Inflammatory macrophage (primary cell): Measurements from ENCODE around the gene FBXW10B.
"Not testable (repeated sequence)": the region's sequence is repeated elsewhere in the genome, so short reads cannot be mapped to it uniquely, and the experiment has no call there.

Experiments used
- DNase-seq, 2 donors: peaks; one replicate each; pipeline ENCODE4 v3.0.0-alpha.2; 2020 to 2022
- total RNA-seq, 18 experiments: gene quantifications; one replicate each; lab custom pipeline; 2026; ENCODE audit warnings: mixed read lengths in 6 of 18, inconsistent platforms in 2 of 18; lab: John Stamatoyannopoulos, UW

FBXW10B gene
- total RNA-seq = 0 to 0.24 (median 0.05) reads per million in 18 experiments

GRCh38 chr17:15619331-15620058, at the start of gene FBXW10B:
Gene FBXW10B (minus strand): TSS chr17:15619704. CDS start chr17:15619512, 192 bp downstream.
- DNase-seq = not testable (repeated sequence)

GRCh38 chr17:15663691-15664090, 44.2 kb upstream of the FBXW10B start:
- no peak for DNase-seq

GRCh38 chr17:15663176-15663575, 43.7 kb upstream of the FBXW10B start:
- DNase-seq = no peak

- DNase-seq = no peak
These were observed 43.2 kb upstream of the FBXW10B start for GRCh38 chr17:15662681-15663080.

GRCh38 chr17:15660077-15660476, 40.6 kb upstream of the FBXW10B start:
- DNase-seq = no peak

- DNase-seq = no peak
These were observed 40.2 kb upstream of the FBXW10B start for GRCh38 chr17:15659663-15660062.

GRCh38 chr17:15659236-15659635, 39.7 kb upstream of the FBXW10B start:
- DNase-seq = no peak

GRCh38 chr17:15658296-15658695, 38.8 kb upstream of the FBXW10B start:
- DNase-seq = no peak

- DNase-seq = no peak
These were observed 38.4 kb upstream of the FBXW10B start for GRCh38 chr17:15657868-15658267.

GRCh38 chr17:15654886-15655561, 35.5 kb upstream of the FBXW10B start:
- no peak for DNase-seq

- DNase-seq = not testable (repeated sequence)
These were observed 34.9 kb upstream of the FBXW10B start for GRCh38 chr17:15654401-15654800.

GRCh38 chr17:15652960-15653359, 33.5 kb upstream of the FBXW10B start:
- no peak for DNase-seq

GRCh38 chr17:15651583-15652110, 32.1 kb upstream of the FBXW10B start:
- DNase-seq = peak; percentile 97 to 98

GRCh38 chr17:15650741-15651582, 31.5 kb upstream of the FBXW10B start:
- no peak for DNase-seq

GRCh38 chr17:15649861-15650421, 30.4 kb upstream of the FBXW10B start:
- DNase-seq = no peak

- DNase-seq = no peak
These were observed 28.9 kb upstream of the FBXW10B start for GRCh38 chr17:15648386-15648785.

- not testable (repeated sequence) for DNase-seq
These were observed 26.4 kb upstream of the FBXW10B start for GRCh38 chr17:15645942-15646312.

GRCh38 chr17:15645099-15645941, 25.8 kb upstream of the FBXW10B start:
- not testable (repeated sequence) for DNase-seq

- DNase-seq = not testable (repeated sequence)
These were observed 23.2 kb upstream of the FBXW10B start for GRCh38 chr17:15642505-15643251.

GRCh38 chr17:15642014-15642413, 22.5 kb upstream of the FBXW10B start:
- DNase-seq = not testable (repeated sequence)
